B cell (primary cell): ENCODE results near the gene CCNC. TPM values are rescaled to one million over a fixed set of nuclear protein-coding genes. Genes with fewer than 3 reads are reported as not detected.

Experiments
- ATAC-seq: fragments of 200-7000 bp; cut with Tn5 transposase; one replicate; pipeline ENCODE4 v1.10.0; 2021; ENCODE audit warnings: low read depth, mild to moderate bottlenecking, moderate number of reproducible peaks, moderate library complexity
- CTCF ChIA-PET: fragments of 350-600 bp; sonication (Branson Sonifier 250); formaldehyde crosslinking; loops from one replicate; lab custom pipeline; 2021; ENCODE audit warnings: antibody characterized with exemption, inconsistent platforms; lab: Charles Lee
- POLR2A ChIA-PET: fragments of 350-600 bp; sonication (Branson Sonifier 250); formaldehyde crosslinking; loops from one replicate; lab custom pipeline; 2021; ENCODE audit warnings: antibody characterized with exemption; lab: Charles Lee
- DNase-seq: peaks from one replicate; pipeline ENCODE4 v3.0.0; 2013
- H2AFZ ChIP-seq: 2 replicates; pipeline ENCODE4 v1.6.1; 2012; ENCODE audit warnings: mild to moderate bottlenecking, low read depth, low read length; ENCODE audit not compliant: insufficient read depth, poor library complexity, severe bottlenecking
- H3K27ac ChIP-seq, 2 donors: 1 replicate in 1 of 2; 2 replicates in 1 of 2; pipeline ENCODE4 v1.5.1; 2012 to 2013; ENCODE audit warnings: low read length in 2 of 2, mild to moderate bottlenecking in 2 of 2, moderate library complexity in 1 of 2
- H3K27me3 ChIP-seq, 4 experiments: fragments of 200-600 bp in 1 of 4; sonication (generic) in 1 of 4; replicated peaks in 1 of 4; 1 replicate in 2 of 4; 2 replicates in 2 of 4; pipeline versions ENCODE4 v1.6.1 to v1.7.0; 2013 to 2016; ENCODE audit warnings: low read length in 3 of 4, mild to moderate bottlenecking in 2 of 4, mixed read lengths in 1 of 4, moderate library complexity in 1 of 4; ENCODE audit not compliant: insufficient read depth in 4 of 4, control insufficient read depth in 3 of 4; ENCODE audit errors: control extremely low read depth in 1 of 4
- H3K36me3 ChIP-seq, 2 experiments: replicated peaks in 1 of 2; 1 replicate in 1 of 2; 2 replicates in 1 of 2; pipeline versions ENCODE4 v1.6.1 to v1.7.1; 2013; ENCODE audit warnings: low read length in 1 of 2; ENCODE audit not compliant: insufficient read depth in 2 of 2, control insufficient read depth in 1 of 2; ENCODE audit errors: control extremely low read depth in 1 of 2, extremely low read depth in 1 of 2
- H3K4me1 ChIP-seq, 2 donors: fragments of 200-600 bp in 1 of 2; sonication (generic) in 1 of 2; 1 replicate in 1 of 2; 2 replicates in 1 of 2; pipeline versions ENCODE4 v1.5.1 to v1.6.1; 2013 to 2017; ENCODE audit warnings: low read length in 2 of 2; ENCODE audit not compliant: control insufficient read depth in 2 of 2, insufficient read depth in 2 of 2
- H3K4me2 ChIP-seq: replicated peaks from 2 replicates; pipeline ENCODE3; 2012; ENCODE audit warnings: mild to moderate bottlenecking, low read depth, low read length; ENCODE audit not compliant: poor library complexity, severe bottlenecking
- H3K4me3 ChIP-seq, 5 experiments: fragments of 200-600 bp in 1 of 5; sonication (generic) in 1 of 5; 1 replicate in 3 of 5; 2 replicates in 2 of 5; pipeline versions ENCODE4 v1.5.1 to v1.7.0; 2011 to 2016; ENCODE audit warnings: low read length in 4 of 5, mild to moderate bottlenecking in 4 of 5, low read depth in 2 of 5, control low read depth in 1 of 5, moderate library complexity in 1 of 5; ENCODE audit not compliant: insufficient read depth in 1 of 5; ENCODE audit errors: control extremely low read depth in 1 of 5, extremely low read depth in 1 of 5
- H3K79me2 ChIP-seq: fragments of 200-600 bp; sonication (generic); one replicate; pipeline ENCODE4 v1.6.0; 2016; ENCODE audit warnings: low read length; ENCODE audit not compliant: control insufficient read depth, insufficient read depth
- H3K9ac ChIP-seq: fragments of 200-600 bp; sonication (generic); 2 replicates; pipeline ENCODE4 v1.6.1; 2017; ENCODE audit warnings: mild to moderate bottlenecking, low read length, moderate library complexity
- H3K9me3 ChIP-seq, 3 donors: one replicate each; pipeline versions ENCODE4 v1.6.1 to v1.7.1; 2013; ENCODE audit warnings: low read length in 2 of 3; ENCODE audit not compliant: control insufficient read depth in 2 of 3, insufficient read depth in 1 of 3; ENCODE audit errors: control extremely low read depth in 1 of 3
- H4K20me1 ChIP-seq: 2 replicates; pipeline ENCODE4 v1.6.0; 2012; ENCODE audit warnings: mild to moderate bottlenecking, low read length; ENCODE audit not compliant: insufficient read depth, control insufficient read depth, poor library complexity, severe bottlenecking
- H3K27ac Mint-ChIP-seq: one replicate; pipeline ENCODE4 v1.8.0; 2021; ENCODE audit warnings: mixed read lengths
- H3K27me3 Mint-ChIP-seq: one replicate; pipeline ENCODE4 v1.8.0; 2021; ENCODE audit warnings: mixed read lengths
- H3K4me1 Mint-ChIP-seq: one replicate; pipeline ENCODE4 v1.8.0; 2021; ENCODE audit warnings: mixed read lengths
- H3K4me3 Mint-ChIP-seq: one replicate; pipeline ENCODE4 v1.8.0; 2021; ENCODE audit warnings: mixed read lengths
- H3K9me3 Mint-ChIP-seq: one replicate; pipeline ENCODE4 v1.8.0; 2022; ENCODE audit warnings: mixed read lengths; ENCODE audit not compliant: insufficient read depth
- CTCF ChIP-seq: fragments of 200-600 bp; IDR thresholded peaks from one replicate; pipeline ENCODE4 v1.8.0; 2022; ENCODE audit warnings: antibody characterized with exemption, mild to moderate bottlenecking
- EZH2 ChIP-seq: IDR thresholded peaks from 2 replicates; pipeline ENCODE4 v1.6.1; 2012; ENCODE audit warnings: borderline replicate concordance, low read depth, mild to moderate bottlenecking, moderate library complexity, low read length; ENCODE audit not compliant: insufficient read depth, poor library complexity, severe bottlenecking
- WGBS: methylation state at CpG from one replicate; pipeline ENCODE4 v1.1.5; 2013; ENCODE audit warnings: missing lambda C conversion rate; ENCODE audit not compliant: insufficient coverage; 5-methylcytosine and 5-hydroxymethylcytosine counted together
- intact Hi-C: fragments of 100-400 bp; cut with micrococcal nuclease; formaldehyde crosslinking; loops from one replicate; pipeline ENCODE4 v1.10.0; 2022
- polyA plus RNA-seq: library from polyadenylated mRNA; depleted of rRNA; stranded (reverse); fragments of >200 nt; gene quantifications from 2 replicates; pipeline ENCODE4 v1.2.3, GENCODE V29; 2012
- total RNA-seq, 2 donors: library from RNA; stranded (reverse); fragments of 120-200 nt in 1 of 2; gene quantifications; 1 replicate in 1 of 2; 2 replicates in 1 of 2; pipeline versions ENCODE4 v1.2.3 to v1.2.4, GENCODE V29; 2013 to 2022

The CCNC gene
- total and polyA plus RNA-seq, 2 donors (not counting 1 experiment from before 2014, with no cell fraction given): 12.5 to 45.1 TPM

GRCh38 chr6:99514089-99514488 is 54.4 kb downstream of the CCNC start:
- no peak for TF ChIP-seq CTCF
- no peak for TF ChIP-seq EZH2
- no peaks in the 10 kb centered on the region for H3K9me3 Mint-ChIP-seq
- Histone ChIP-seq H2AFZ (peak overlapping the region; percentile 90), H3K79me2 (no peaks in the 10 kb centered on the region), H3K9ac (peak overlapping the region; percentile 82), H3K4me1 (peaks cover 14 to 15% of the 10 kb centered on the region in 2 donors), H3K27me3 (no peaks in the 10 kb centered on the region), H3K27ac (peak overlapping the region in 1 of 2 donors; percentile 85), H3K9me3 (no peaks in the 10 kb centered on the region), H3K4me3 (no peak overlapping the region), H3K36me3 (peaks cover 0 to 3% of the 10 kb centered on the region in 2 experiments), H4K20me1 (no peaks in the 10 kb centered on the region), H3K4me2 (peak overlapping the region; percentile 79)
- 81% methylated on average over 6 of the region's 8 CpGs for WGBS
- H3K4me1 Mint-ChIP-seq: peaks cover 34% of the 10 kb centered on the region
- H3K27me3 Mint-ChIP-seq: no peaks in the 10 kb centered on the region
- H3K27ac Mint-ChIP-seq: peak overlapping the region; percentile 97
- POLR2A ChIA-PET: interaction anchor here (1.1 kb wide), 1 partner anchor 29 kb away, joined by 7 read pairs; no protein-coding TSS in a partner anchor
- H3K4me3 Mint-ChIP-seq: peak overlapping the region; percentile 86
- intact Hi-C loops: no loop called here
- no peak for ATAC-seq
- DNase-seq: peak; percentile 13
- CTCF ChIA-PET: interaction anchor here (1.1 to 1.6 kb wide), 2 partner anchors 17 to 41 kb away, joined by 3 to 5 read pairs; no protein-coding TSS in a partner anchor

DNA sequence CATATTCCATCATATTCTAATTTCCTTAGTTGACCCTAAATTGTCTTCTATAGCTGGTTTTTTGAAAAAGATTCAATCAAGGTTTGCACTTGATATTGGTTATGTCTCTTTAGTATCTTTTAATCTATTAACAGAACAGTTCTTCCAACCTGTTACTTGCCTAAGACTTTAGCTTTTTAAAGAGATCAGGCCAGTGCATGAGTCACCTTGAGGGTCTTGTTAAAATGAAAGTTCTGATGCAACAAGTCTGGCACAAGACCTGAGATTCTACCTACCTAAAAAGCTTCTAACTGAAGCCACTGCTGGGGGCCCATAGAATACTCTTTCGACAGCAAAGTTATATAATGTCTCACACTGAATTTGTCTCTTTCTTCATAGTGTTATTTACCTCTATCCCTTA is 56.4 kb downstream of the CCNC start:
- Histone ChIP-seq H3K4me3 (no peak overlapping the region), H3K27me3 (no peaks in the 10 kb centered on the region), H4K20me1 (no peaks in the 10 kb centered on the region), H2AFZ (no peak overlapping the region), H3K4me2 (no peak overlapping the region), H3K27ac (no peak overlapping the region), H3K36me3 (peaks cover 0 to 7% of the 10 kb centered on the region in 2 experiments), H3K9ac (no peak overlapping the region), H3K9me3 (no peaks in the 10 kb centered on the region), H3K79me2 (no peaks in the 10 kb centered on the region), H3K4me1 (peaks cover 14 to 15% of the 10 kb centered on the region in 2 donors)
- POLR2A ChIA-PET: no interaction called here
- ATAC-seq (no peak), DNase-seq (no peak)
- no peak for TF ChIP-seq CTCF
- no peak for TF ChIP-seq EZH2
- intact Hi-C loops: no loop called here
- H3K4me1 Mint-ChIP-seq: peaks cover 34% of the 10 kb centered on the region
- no peaks in the 10 kb centered on the region for H3K27me3 Mint-ChIP-seq
- CTCF ChIA-PET: interaction anchor here (0.8 to 1.5 kb wide), 5 partner anchors 9 to 56 kb away, joined by 3 to 5 read pairs (median 4); partner anchors contain the start of gene CCNC
- peak overlapping the region; percentile 34 for H3K27ac Mint-ChIP-seq
- WGBS: no CpG with 5 or more reads among the region's 1 CpG
- H3K4me3 Mint-ChIP-seq: no peak overlapping the region
- no peaks in the 10 kb centered on the region for H3K9me3 Mint-ChIP-seq
